K562 treated with DMSO at 1 percent for 4 hours (cell line): ENCODE measurements around the gene CDKAL1. TPM values are rescaled to one million over a fixed set of nuclear protein-coding genes. Genes with fewer than 3 reads are reported as not detected.

Experiments
- total RNA-seq: library from RNA; unstranded; fragments of 300-600 nt; gene quantifications from 2 replicates; pipeline ENCODE4 v1.2.3, GENCODE V29; 2022; ENCODE audit not compliant: insufficient read depth

Gene CDKAL1
- total RNA-seq: 9.5 and 9.9 TPM in 2 replicates

GRCh38 chr6:20534295-20535262, at the start of gene CDKAL1:
CDKAL1 (plus strand) TSS chr6:20534457; CDS start chr6:20546351, 11,894 bp downstream.

Other genes with a start within 250 kb of the CDKAL1 start
- 18.8 and 23.1 TPM in 2 replicates for gene E2F3, start 132.6 kb upstream of the CDKAL1 start, total RNA-seq